OCI-LY7 (cell line): Measurements from ENCODE around the gene SCFD2. TPM values are rescaled to one million over a fixed set of nuclear protein-coding genes. Genes with fewer than 3 reads are reported as not detected.

Experiments used
- BruUV-seq: library from RNA; stranded (reverse); fragments of 400-500 nt; replicated peaks from 2 replicates; lab custom pipeline; 2021; lab: Mats Ljungman, UMichigan
- CTCF ChIA-PET: fragments of 300-600 bp; sonication (Branson Sonifier 250); formaldehyde crosslinking; loops from one replicate; lab custom pipeline; 2022; ENCODE audit warnings: antibody characterized with exemption; ENCODE audit not compliant: unreplicated experiment; lab: Charles Lee
- POLR2A ChIA-PET: fragments of 300-600 bp; sonication (Branson Sonifier 250); formaldehyde crosslinking; loops from one replicate; lab custom pipeline; 2022; ENCODE audit warnings: antibody characterized with exemption; lab: Charles Lee
- DNase-seq: peaks from one replicate; pipeline ENCODE4 v3.0.0-alpha.2; 2015; ENCODE audit warnings: low spot score
- H2AFZ ChIP-seq: fragments of 200-600 bp; sonication (generic), shearing (Covaris generic); 2 replicates; pipeline ENCODE4 v1.6.1; 2014; ENCODE audit warnings: mild to moderate bottlenecking, antibody characterized with exemption, low read length, moderate library complexity
- H3K27ac ChIP-seq: fragments of 200-600 bp; sonication (generic); 2 replicates; pipeline ENCODE4 v1.5.1; 2014; ENCODE audit warnings: mixed run types, low read depth, mild to moderate bottlenecking, moderate library complexity, low read length, inconsistent platforms; ENCODE audit not compliant: poor library complexity, severe bottlenecking
- H3K36me3 ChIP-seq: fragments of 200-600 bp; sonication (generic); 2 replicates; pipeline ENCODE4 v1.6.1; 2014; ENCODE audit warnings: mild to moderate bottlenecking, antibody characterized with exemption, low read length, moderate library complexity, mixed read lengths; ENCODE audit not compliant: insufficient read depth
- H3K4me1 ChIP-seq: fragments of 200-600 bp; sonication (generic); 2 replicates; pipeline ENCODE4 v1.5.1; 2014; ENCODE audit warnings: mild to moderate bottlenecking, low read length; ENCODE audit not compliant: insufficient read depth, poor library complexity, severe bottlenecking
- H3K4me2 ChIP-seq: fragments of 200-600 bp; sonication (generic); 2 replicates; pipeline ENCODE4 v1.6.1; 2014; ENCODE audit warnings: mild to moderate bottlenecking, low read length
- H3K4me3 ChIP-seq: fragments of 200-600 bp; sonication (generic); 2 replicates; pipeline ENCODE4 v1.5.1; 2014; ENCODE audit warnings: mild to moderate bottlenecking, low read depth, low read length; ENCODE audit not compliant: poor library complexity, severe bottlenecking
- H3K79me2 ChIP-seq: fragments of 200-600 bp; sonication (generic); 2 replicates; pipeline ENCODE4 v1.6.1; 2016; ENCODE audit warnings: low read depth, mild to moderate bottlenecking, low read length, moderate library complexity, mixed read lengths; ENCODE audit not compliant: insufficient read depth
- H3K9me2 ChIP-seq: fragments of 200-600 bp; sonication (generic); 2 replicates; pipeline ENCODE4 v1.6.1; 2016; ENCODE audit warnings: mild to moderate bottlenecking, low read length, mixed read lengths; ENCODE audit not compliant: insufficient read depth
- H3K9me3 ChIP-seq: fragments of 200-600 bp; sonication (generic); 2 replicates; pipeline ENCODE4 v1.6.1; 2014; ENCODE audit warnings: mild to moderate bottlenecking, mixed run types, low read length, mixed read lengths
- H4K20me1 ChIP-seq: fragments of 200-600 bp; sonication (generic); 2 replicates; pipeline ENCODE4 v1.6.1; 2014; ENCODE audit warnings: mild to moderate bottlenecking, antibody characterized with exemption, low read length, moderate library complexity, mixed read lengths; ENCODE audit not compliant: insufficient read depth
- EZH2phosphoT487 ChIP-seq: fragments of 200-600 bp; sonication (generic); IDR thresholded peaks from 2 replicates; pipeline ENCODE4 v1.6.1; 2018; ENCODE audit warnings: low read depth, borderline replicate concordance, mild to moderate bottlenecking, mixed run types, antibody characterized with exemption, low read length, moderate library complexity, mixed read lengths
- intact Hi-C: fragments of 100-400 bp; cut with micrococcal nuclease; formaldehyde crosslinking; loops from one replicate; pipeline ENCODE4 v1.10.0; 2022; ENCODE audit not compliant: unreplicated experiment
- total RNA-seq, 2 experiments: library from RNA; depleted of rRNA in 1 of 2; stranded (reverse); fragments of >200 nt in 1 of 2; shearing (Covaris generic) in 1 of 2; gene quantifications; 2 replicates each; pipeline ENCODE4 v1.2.3, GENCODE V29; 2014 to 2022
- TF ChIP-seq, protein P1 (sequence below): fragments of 200-600 bp; sonication (generic); conservative IDR thresholded peaks from 2 replicates; pipeline ENCODE4 v1.5.1; 2014; ENCODE audit warnings: mild to moderate bottlenecking, antibody characterized with exemption, low read length, moderate library complexity, mixed read lengths

Gene SCFD2
- total RNA-seq, 2 experiments from 2014 or later: 27.2 to 52.0 TPM

DNA sequence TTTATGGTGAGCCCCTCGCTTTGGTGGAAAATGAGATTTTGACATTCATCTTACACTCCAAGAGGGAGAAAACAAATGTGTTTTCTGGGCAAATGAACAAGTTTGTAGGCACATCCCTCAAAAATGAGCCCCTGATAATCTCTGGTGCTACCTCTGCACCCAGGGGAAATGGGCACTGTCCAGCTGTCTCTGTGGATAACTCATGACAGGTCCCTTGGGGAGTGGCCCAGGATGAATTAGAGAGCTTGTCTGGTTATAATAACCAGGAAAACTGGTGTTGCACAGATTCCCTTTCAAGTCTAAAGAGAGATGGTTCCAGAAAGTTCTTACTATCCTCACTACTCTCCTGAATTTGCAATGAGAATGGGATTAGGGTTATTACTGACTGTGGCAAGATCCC, 496.2 kb downstream of the SCFD2 start:
- H3K4me1 ChIP-seq: no peaks in the 10 kb centered on the region
- intact Hi-C loops: loop anchor here (10.0 kb wide), 1 partner anchor 495 kb away; no protein-coding TSS in a partner anchor
- no peaks in the 10 kb centered on the region for H3K9me3 ChIP-seq
- no peak overlapping the region for H3K4me2 ChIP-seq
- no peak overlapping the region for H3K27ac ChIP-seq
- no peaks in the 10 kb centered on the region for H3K79me2 ChIP-seq
- H3K9me2 ChIP-seq: no peaks in the 10 kb centered on the region
- no peak overlapping the region for H3K4me3 ChIP-seq
- H4K20me1 ChIP-seq: no peaks in the 10 kb centered on the region
- H3K36me3 ChIP-seq: no peaks in the 10 kb centered on the region
- no peak for DNase-seq
- no TSS peak for BruUV-seq
- no peak overlapping the region for H2AFZ ChIP-seq
- CTCF ChIA-PET: no interaction called here
- TF ChIP-seq, protein P1, sequence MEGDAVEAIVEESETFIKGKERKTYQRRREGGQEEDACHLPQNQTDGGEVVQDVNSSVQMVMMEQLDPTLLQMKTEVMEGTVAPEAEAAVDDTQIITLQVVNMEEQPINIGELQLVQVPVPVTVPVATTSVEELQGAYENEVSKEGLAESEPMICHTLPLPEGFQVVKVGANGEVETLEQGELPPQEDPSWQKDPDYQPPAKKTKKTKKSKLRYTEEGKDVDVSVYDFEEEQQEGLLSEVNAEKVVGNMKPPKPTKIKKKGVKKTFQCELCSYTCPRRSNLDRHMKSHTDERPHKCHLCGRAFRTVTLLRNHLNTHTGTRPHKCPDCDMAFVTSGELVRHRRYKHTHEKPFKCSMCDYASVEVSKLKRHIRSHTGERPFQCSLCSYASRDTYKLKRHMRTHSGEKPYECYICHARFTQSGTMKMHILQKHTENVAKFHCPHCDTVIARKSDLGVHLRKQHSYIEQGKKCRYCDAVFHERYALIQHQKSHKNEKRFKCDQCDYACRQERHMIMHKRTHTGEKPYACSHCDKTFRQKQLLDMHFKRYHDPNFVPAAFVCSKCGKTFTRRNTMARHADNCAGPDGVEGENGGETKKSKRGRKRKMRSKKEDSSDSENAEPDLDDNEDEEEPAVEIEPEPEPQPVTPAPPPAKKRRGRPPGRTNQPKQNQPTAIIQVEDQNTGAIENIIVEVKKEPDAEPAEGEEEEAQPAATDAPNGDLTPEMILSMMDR: no peak
- TF ChIP-seq EZH2phosphoT487: no peak
- POLR2A ChIA-PET: no interaction called here

DNA sequence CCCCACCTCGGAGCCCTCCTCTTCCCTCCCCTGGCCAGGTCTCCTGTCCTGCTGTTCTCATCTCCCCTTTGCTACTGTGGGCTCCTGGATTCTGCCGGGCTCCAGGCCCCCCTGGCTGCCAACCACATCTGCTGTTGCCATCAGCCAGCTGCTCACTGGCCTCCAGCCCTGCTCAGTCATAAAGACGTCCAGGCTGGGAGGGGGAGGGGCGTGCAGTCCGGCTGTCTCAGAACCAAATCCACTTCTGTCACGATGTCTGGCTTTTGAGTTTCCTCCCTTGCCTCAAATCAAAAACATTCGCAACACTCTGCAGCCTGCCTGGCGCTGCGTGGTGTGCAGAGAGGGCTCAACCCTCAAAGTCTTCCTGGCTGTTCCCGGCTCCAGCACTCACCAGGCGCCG, 496.7 kb downstream of the SCFD2 start:
- intact Hi-C loops: loop anchor here (10.0 kb wide), 1 partner anchor 494 kb away; no protein-coding TSS in a partner anchor
- H2AFZ ChIP-seq: no peak overlapping the region
- H3K9me2 ChIP-seq: no peaks in the 10 kb centered on the region
- TF ChIP-seq, protein P1: no peak
- TF ChIP-seq EZH2phosphoT487: no peak
- no peak for DNase-seq
- no peaks in the 10 kb centered on the region for H3K4me1 ChIP-seq
- no TSS peak for BruUV-seq
- no peaks in the 10 kb centered on the region for H3K9me3 ChIP-seq
- H3K27ac ChIP-seq: no peak overlapping the region
- H4K20me1 ChIP-seq: no peaks in the 10 kb centered on the region
- H3K4me2 ChIP-seq: no peak overlapping the region
- ChIA-PET CTCF (no interaction called here), POLR2A (no interaction called here)
- no peaks in the 10 kb centered on the region for H3K79me2 ChIP-seq
- H3K4me3 ChIP-seq: no peak overlapping the region
- no peaks in the 10 kb centered on the region for H3K36me3 ChIP-seq

DNA sequence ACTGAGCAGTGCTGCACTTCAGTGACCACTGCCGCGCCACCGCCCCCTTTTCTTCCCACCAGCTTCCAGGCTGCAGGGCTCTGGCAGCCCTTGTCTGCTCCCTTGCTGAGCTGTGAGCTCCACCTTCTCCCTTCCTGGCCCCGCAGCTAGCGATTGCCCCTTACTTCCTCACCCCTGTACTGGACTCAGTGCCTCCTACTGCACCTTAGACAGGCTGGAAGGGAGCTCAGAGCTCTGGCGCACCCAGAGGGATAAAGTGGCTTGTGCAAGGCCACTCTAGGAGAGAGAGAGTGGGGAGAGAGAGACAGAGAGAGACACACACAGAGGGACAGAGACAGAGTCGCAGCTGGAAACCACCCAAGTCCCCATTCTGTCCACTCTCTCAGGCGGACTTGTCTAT, 497.7 kb downstream of the SCFD2 start:
- DNase-seq: no peak
- H3K9me2 ChIP-seq: no peaks in the 10 kb centered on the region
- ChIA-PET CTCF (no interaction called here), POLR2A (no interaction called here)
- H3K79me2 ChIP-seq: no peaks in the 10 kb centered on the region
- H2AFZ ChIP-seq: no peak overlapping the region
- no peaks in the 10 kb centered on the region for H3K9me3 ChIP-seq
- no peaks in the 10 kb centered on the region for H3K36me3 ChIP-seq
- H3K4me1 ChIP-seq: no peaks in the 10 kb centered on the region
- TF ChIP-seq, protein P1: no peak
- TF ChIP-seq EZH2phosphoT487: no peak
- intact Hi-C loops: loop anchor here (10.0 kb wide), 1 partner anchor 493 kb away; no protein-coding TSS in a partner anchor
- no peaks in the 10 kb centered on the region for H4K20me1 ChIP-seq
- no peak overlapping the region for H3K4me3 ChIP-seq
- H3K4me2 ChIP-seq: no peak overlapping the region
- BruUV-seq: no TSS peak
- H3K27ac ChIP-seq: no peak overlapping the region
